Astrocyte (in vitro differentiated cells and primary cell): ENCODE data around the gene HINT2. TPM values are rescaled to one million over a fixed set of nuclear protein-coding genes. Genes with fewer than 3 reads are reported as not detected.

ENCODE experiments used
- DNase-seq: peaks from one replicate; pipeline ENCODE4 v3.0.0-alpha.2; 2010; ENCODE audit warnings: low read depth
- FAIRE-seq: peaks from 2 replicates; lab custom pipeline; 2011; peaks lifted over from hg19 to GRCh38; lab: Jason Lieb, UNC
- H2AFZ ChIP-seq: 2 replicates; pipeline ENCODE4 v1.6.0; 2012; ENCODE audit warnings: low read depth, low read length, inconsistent platforms
- H3K27ac ChIP-seq: 2 replicates; pipeline ENCODE4 v1.5.1; 2011; ENCODE audit warnings: low read depth, low read length, inconsistent platforms
- H3K27me3 ChIP-seq: 2 replicates; pipeline ENCODE4 v1.6.0; 2011; ENCODE audit warnings: low read length, inconsistent platforms; ENCODE audit not compliant: insufficient read depth
- H3K36me3 ChIP-seq: 2 replicates; pipeline ENCODE4 v1.5.1; 2011; ENCODE audit warnings: low read length, inconsistent platforms; ENCODE audit not compliant: insufficient read depth
- H3K4me1 ChIP-seq: 2 replicates; pipeline ENCODE4 v1.5.1; 2011; ENCODE audit warnings: low read length, inconsistent platforms; ENCODE audit not compliant: insufficient read depth
- H3K4me2 ChIP-seq: 2 replicates; pipeline ENCODE4 v1.6.0; 2012; ENCODE audit warnings: low read length, inconsistent platforms
- H3K4me3 ChIP-seq: 2 replicates; pipeline ENCODE4 v1.5.1; 2011; ENCODE audit warnings: low read depth, mild to moderate bottlenecking, low read length, inconsistent platforms; ENCODE audit not compliant: insufficient read depth
- H3K79me2 ChIP-seq: 2 replicates; pipeline ENCODE4 v1.6.0; 2012; ENCODE audit warnings: mild to moderate bottlenecking, low read length, inconsistent platforms; ENCODE audit not compliant: insufficient read depth
- H3K9ac ChIP-seq: 2 replicates; pipeline ENCODE4 v1.6.0; 2012; ENCODE audit warnings: mild to moderate bottlenecking, low read length, inconsistent platforms
- H3K9me3 ChIP-seq: 2 replicates; pipeline ENCODE4 v1.5.1; 2012; ENCODE audit warnings: low read depth, mild to moderate bottlenecking, low read length, inconsistent platforms; ENCODE audit not compliant: insufficient read depth
- H4K20me1 ChIP-seq: 2 replicates; pipeline ENCODE4 v1.6.0; 2012; ENCODE audit warnings: low read length, inconsistent platforms; ENCODE audit not compliant: insufficient read depth
- H3K27ac Mint-ChIP-seq: one replicate; pipeline ENCODE4 v1.8.0; 2021; ENCODE audit warnings: mild to moderate bottlenecking, mixed read lengths; ENCODE audit not compliant: unreplicated experiment
- H3K27me3 Mint-ChIP-seq: one replicate; pipeline ENCODE4 v1.8.0; 2021; ENCODE audit warnings: low read depth, mixed read lengths; ENCODE audit not compliant: unreplicated experiment
- H3K36me3 Mint-ChIP-seq: one replicate; pipeline ENCODE4 v1.8.0; 2021; ENCODE audit warnings: low read depth, mixed read lengths; ENCODE audit not compliant: unreplicated experiment
- H3K4me1 Mint-ChIP-seq: one replicate; pipeline ENCODE4 v1.8.0; 2021; ENCODE audit warnings: low read depth, mixed read lengths; ENCODE audit not compliant: unreplicated experiment
- H3K4me3 Mint-ChIP-seq: one replicate; pipeline ENCODE4 v1.8.0; 2021; ENCODE audit warnings: mild to moderate bottlenecking, moderate library complexity, mixed read lengths; ENCODE audit not compliant: unreplicated experiment
- H3K9me3 Mint-ChIP-seq: one replicate; pipeline ENCODE4 v1.8.0; 2021; ENCODE audit warnings: mild to moderate bottlenecking, mixed read lengths; ENCODE audit not compliant: unreplicated experiment
- CTCF ChIP-seq: IDR thresholded peaks from 2 replicates; pipeline ENCODE4 v1.5.1; 2011; ENCODE audit warnings: low read depth, mild to moderate bottlenecking, inconsistent platforms, low read length, moderate library complexity; ENCODE audit not compliant: insufficient read depth
- EZH2 ChIP-seq: IDR thresholded peaks from 2 replicates; pipeline ENCODE4 v1.6.1; 2012; ENCODE audit warnings: mild to moderate bottlenecking, low read length, inconsistent platforms; ENCODE audit not compliant: insufficient read depth
- total RNA-seq: library from RNA; stranded (reverse); gene quantifications from 2 replicates; pipeline ENCODE4 v1.2.1, GENCODE V29; 2021

HINT2 gene
- total RNA-seq, 1 donor from 2014 or later = 22.8 TPM

- Histone ChIP-seq H3K27ac (no peak overlapping the region), H2AFZ (no peak overlapping the region), H3K9ac (no peak overlapping the region), H3K4me2 (no peak overlapping the region), H3K4me1 (peaks cover 21% of the 10 kb centered on the region), H3K36me3 (no peaks in the 10 kb centered on the region), H4K20me1 (no peaks in the 10 kb centered on the region), H3K9me3 (no peaks in the 10 kb centered on the region), H3K27me3 (no peaks in the 10 kb centered on the region), H3K79me2 (no peaks in the 10 kb centered on the region), H3K4me3 (no peak overlapping the region)
- Mint-ChIP-seq H3K4me1 (peaks cover 15% of the 10 kb centered on the region), H3K4me3 (no peak overlapping the region), H3K9me3 (peaks cover 8% of the 10 kb centered on the region), H3K36me3 (peaks cover 21% of the 10 kb centered on the region), H3K27me3 (peaks cover 47% of the 10 kb centered on the region), H3K27ac (no peak overlapping the region)
- FAIRE-seq (no peak), DNase-seq (no peak)
- TF ChIP-seq CTCF (no peak), EZH2 (no peak)
Measured at GRCh38 chr9:35842795-35843194, 28.0 kb upstream of the HINT2 start.

- H3K36me3 ChIP-seq = no peaks in the 10 kb centered on the region
- Mint-ChIP-seq H3K27ac (no peak overlapping the region), H3K9me3 (peaks cover 7% of the 10 kb centered on the region), H3K4me1 (peaks cover 13% of the 10 kb centered on the region), H3K36me3 (peaks cover 15% of the 10 kb centered on the region), H3K27me3 (peaks cover 43% of the 10 kb centered on the region), H3K4me3 (no peak overlapping the region)
- H2AFZ ChIP-seq = no peak overlapping the region
- H4K20me1 ChIP-seq = no peaks in the 10 kb centered on the region
- H3K27me3 ChIP-seq = no peaks in the 10 kb centered on the region
- no peak overlapping the region for H3K27ac ChIP-seq
- H3K4me2 ChIP-seq = no peak overlapping the region
- H3K4me3 ChIP-seq = no peak overlapping the region
- FAIRE-seq (no peak), DNase-seq (no peak)
- H3K79me2 ChIP-seq = no peaks in the 10 kb centered on the region
- TF ChIP-seq CTCF (no peak), EZH2 (no peak)
- H3K9me3 ChIP-seq = no peaks in the 10 kb centered on the region
- no peak overlapping the region for H3K9ac ChIP-seq
- peaks cover 19% of the 10 kb centered on the region for H3K4me1 ChIP-seq
Measured at GRCh38 chr9:35842020-35842745, 27.3 kb upstream of the HINT2 start.

GRCh38 chr9:35841645-35841900, 26.7 kb upstream of the HINT2 start:
- Mint-ChIP-seq H3K4me3 (no peak overlapping the region), H3K4me1 (peaks cover 12% of the 10 kb centered on the region), H3K36me3 (peaks cover 13% of the 10 kb centered on the region), H3K27me3 (peaks cover 37% of the 10 kb centered on the region), H3K27ac (no peak overlapping the region), H3K9me3 (peaks cover 6% of the 10 kb centered on the region)
- no peak overlapping the region for H2AFZ ChIP-seq
- TF ChIP-seq EZH2 (no peak), CTCF (no peak)
- no peaks in the 10 kb centered on the region for H4K20me1 ChIP-seq
- H3K36me3 ChIP-seq = no peaks in the 10 kb centered on the region
- H3K4me1 ChIP-seq = peaks cover 19% of the 10 kb centered on the region
- FAIRE-seq (no peak), DNase-seq (no peak)
- H3K79me2 ChIP-seq = no peaks in the 10 kb centered on the region
- H3K27me3 ChIP-seq = no peaks in the 10 kb centered on the region
- no peak overlapping the region for H3K9ac ChIP-seq
- H3K27ac ChIP-seq = no peak overlapping the region
- no peaks in the 10 kb centered on the region for H3K9me3 ChIP-seq
- no peak overlapping the region for H3K4me3 ChIP-seq
- H3K4me2 ChIP-seq = no peak overlapping the region
